ENCODE results near the gene ATP1B2. TPM values are rescaled to one million over a fixed set of nuclear protein-coding genes. Genes with fewer than 3 reads are reported as not detected.

ATP1B2 gene
- total and polyA plus RNA-seq, 9 of the 15 experiments (the other 6 are each of a cell fraction or from before 2014, with no cell fraction given) = 0.23 to 6.0 (median 0.99) TPM

- TF ChIP-seq, protein P1, sequence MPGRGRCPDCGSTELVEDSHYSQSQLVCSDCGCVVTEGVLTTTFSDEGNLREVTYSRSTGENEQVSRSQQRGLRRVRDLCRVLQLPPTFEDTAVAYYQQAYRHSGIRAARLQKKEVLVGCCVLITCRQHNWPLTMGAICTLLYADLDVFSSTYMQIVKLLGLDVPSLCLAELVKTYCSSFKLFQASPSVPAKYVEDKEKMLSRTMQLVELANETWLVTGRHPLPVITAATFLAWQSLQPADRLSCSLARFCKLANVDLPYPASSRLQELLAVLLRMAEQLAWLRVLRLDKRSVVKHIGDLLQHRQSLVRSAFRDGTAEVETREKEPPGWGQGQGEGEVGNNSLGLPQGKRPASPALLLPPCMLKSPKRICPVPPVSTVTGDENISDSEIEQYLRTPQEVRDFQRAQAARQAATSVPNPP (IDR thresholded peaks at IDR 0.05; ENCODE audit: borderline replicate concordance, insufficient read depth, insufficient read length) = no peak
- TF ChIP-seq NFRKB (IDR thresholded peaks at IDR 0.05; ENCODE audit: low read depth) (peak; percentile 51; the same call in 1 of the 2 replicates), SREBF1 (IDR thresholded peaks at IDR 0.05; ENCODE audit: borderline replicate concordance, low read depth, low read length) (peak; percentile 90), ZC3H4 (CRISPR knock-in tag; IDR thresholded peaks at IDR 0.05; ENCODE audit: borderline replicate concordance) (peak; percentile 89), ZNF586 (CRISPR knock-in tag; conservative IDR thresholded peaks at IDR 0.05) (no peak), JUND (IDR thresholded peaks at IDR 0.05; ENCODE audit: borderline replicate concordance, low read depth, low read length) (peak; percentile 94), JUND (tag; IDR thresholded peaks at IDR 0.05; ENCODE audit: borderline replicate concordance, low read depth, low read length) (no peak), CBX2 (IDR thresholded peaks at IDR 0.05; ENCODE audit: insufficient read depth, low read length, poor library complexity, severe bottlenecking) (no peak), GATAD2B (IDR thresholded peaks at IDR 0.05; ENCODE audit: borderline replicate concordance) (no peak), AFF4 (CRISPR knock-in tag; IDR thresholded peaks at IDR 0.05) (peak; percentile 35; the same call in 1 of the 2 replicates), ELF4 (CRISPR knock-in tag; IDR thresholded peaks at IDR 0.05) (no peak), NONO (IDR thresholded peaks at IDR 0.05; ENCODE audit: low read depth in 2 of 2, low read length in 1 of 2) (peak in 1 of 2 experiments; percentile 98; a peak in 2 of 4 replicates), STAG1 (CRISPR knock-in tag; IDR thresholded peaks at IDR 0.05; ENCODE audit: borderline replicate concordance) (0 out of 2 replicates have a peak, but pooled peaks have one; percentile 14), FOXM1 (IDR thresholded peaks at IDR 0.05; ENCODE audit: low read depth) (0 out of 2 replicates have a peak, but pooled peaks have one; percentile 33), FOXM1 (CRISPR knock-in tag; IDR thresholded peaks at IDR 0.05; ENCODE audit: low read depth) (no peak), MAX (CRISPR knock-in tag; IDR thresholded peaks at IDR 0.05) (no peak), RFX5 (IDR thresholded peaks at IDR 0.05; ENCODE audit: low read depth, low read length) (no peak), SIN3A (IDR thresholded peaks at IDR 0.05; ENCODE audit: borderline replicate concordance in 2 of 2, control insufficient read depth in 1 of 2, low read depth in 2 of 2, low read length in 2 of 2) (peak; percentile 41 to 66; a peak in 2 of 4 replicates)
- TF ChIP-seq, protein P2, sequence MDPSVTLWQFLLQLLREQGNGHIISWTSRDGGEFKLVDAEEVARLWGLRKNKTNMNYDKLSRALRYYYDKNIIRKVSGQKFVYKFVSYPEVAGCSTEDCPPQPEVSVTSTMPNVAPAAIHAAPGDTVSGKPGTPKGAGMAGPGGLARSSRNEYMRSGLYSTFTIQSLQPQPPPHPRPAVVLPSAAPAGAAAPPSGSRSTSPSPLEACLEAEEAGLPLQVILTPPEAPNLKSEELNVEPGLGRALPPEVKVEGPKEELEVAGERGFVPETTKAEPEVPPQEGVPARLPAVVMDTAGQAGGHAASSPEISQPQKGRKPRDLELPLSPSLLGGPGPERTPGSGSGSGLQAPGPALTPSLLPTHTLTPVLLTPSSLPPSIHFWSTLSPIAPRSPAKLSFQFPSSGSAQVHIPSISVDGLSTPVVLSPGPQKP (CRISPR knock-in tag; IDR thresholded peaks at IDR 0.05) = no peak
These were observed 35.7 kb downstream of the ATP1B2 start (continued) for GRCh38 chr17:7686222-7687071.
